ENCODE data around the gene FOXE1. TPM values are rescaled to one million over a fixed set of nuclear protein-coding genes. Genes with fewer than 3 reads are reported as not detected.

The FOXE1 gene
- total RNA-seq, 1 donor from 2014 or later, result not detected

Other genes starting within 250 kb of the FOXE1 start
- 20.2 and 20.5 TPM in 2 replicates for gene TSTD2, start 219.9 kb upstream of the FOXE1 start, total RNA-seq
- gene NCBP1, start 219.4 kb upstream of the FOXE1 start, total RNA-seq, result 37.4 and 39.3 TPM in 2 replicates
- gene XPA, start 155.9 kb upstream of the FOXE1 start, total RNA-seq, result 6.6 and 12.2 TPM in 2 replicates
- gene TRMO, start 69.3 kb downstream of the FOXE1 start, total RNA-seq, result 12.4 and 18.6 TPM in 2 replicates
- gene HEMGN, start 84.9 kb downstream of the FOXE1 start, total RNA-seq, result 0.08 and 0.10 TPM in 2 replicates
- 7.0 and 7.1 TPM in 2 replicates for gene ANP32B, start 130.1 kb downstream of the FOXE1 start, total RNA-seq
- gene NANS, start 203.5 kb downstream of the FOXE1 start, total RNA-seq, result 57.0 and 64.2 TPM in 2 replicates

Measured in myocyte (in vitro differentiated cells).